ENCODE data around the gene C19orf47.
"Not testable (repeated sequence)": the region's sequence is repeated elsewhere in the genome, so short reads cannot be mapped to it uniquely, and the experiment has no call there.

Gene C19orf47

DNA sequence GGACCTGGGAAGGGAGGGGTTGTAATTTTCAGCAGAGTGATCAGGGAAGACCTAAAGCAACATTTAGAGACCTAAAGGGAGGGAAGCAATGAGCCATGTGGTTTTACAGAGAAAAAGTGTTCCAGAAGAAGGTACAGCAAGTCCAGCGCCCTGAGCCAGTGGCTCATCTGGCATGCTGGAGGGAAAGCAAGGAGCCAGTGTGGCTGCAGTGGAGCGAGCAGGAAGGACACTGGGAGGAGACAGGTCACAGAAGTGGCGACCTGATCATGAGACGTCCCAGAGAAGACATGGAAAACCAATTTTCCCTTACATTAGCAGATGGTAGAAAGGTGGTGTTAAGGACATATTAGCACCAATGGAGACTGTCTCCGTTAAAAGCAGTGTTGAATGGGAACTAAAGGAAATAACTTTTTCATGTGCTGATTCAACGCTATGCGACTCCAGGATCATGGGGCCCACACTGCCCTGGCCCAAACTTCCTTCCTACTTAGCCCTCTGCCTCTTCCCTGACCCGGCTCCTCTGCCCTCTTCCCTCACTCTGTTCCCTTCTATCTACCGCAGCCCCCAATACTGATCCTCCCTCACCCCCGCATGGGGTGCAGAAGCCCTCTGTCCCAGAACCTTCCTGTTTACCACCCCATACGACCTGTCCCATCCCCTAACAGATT lies 5.4 kb downstream of the C19orf47 start:
- DNase-seq: no peak

DNA sequence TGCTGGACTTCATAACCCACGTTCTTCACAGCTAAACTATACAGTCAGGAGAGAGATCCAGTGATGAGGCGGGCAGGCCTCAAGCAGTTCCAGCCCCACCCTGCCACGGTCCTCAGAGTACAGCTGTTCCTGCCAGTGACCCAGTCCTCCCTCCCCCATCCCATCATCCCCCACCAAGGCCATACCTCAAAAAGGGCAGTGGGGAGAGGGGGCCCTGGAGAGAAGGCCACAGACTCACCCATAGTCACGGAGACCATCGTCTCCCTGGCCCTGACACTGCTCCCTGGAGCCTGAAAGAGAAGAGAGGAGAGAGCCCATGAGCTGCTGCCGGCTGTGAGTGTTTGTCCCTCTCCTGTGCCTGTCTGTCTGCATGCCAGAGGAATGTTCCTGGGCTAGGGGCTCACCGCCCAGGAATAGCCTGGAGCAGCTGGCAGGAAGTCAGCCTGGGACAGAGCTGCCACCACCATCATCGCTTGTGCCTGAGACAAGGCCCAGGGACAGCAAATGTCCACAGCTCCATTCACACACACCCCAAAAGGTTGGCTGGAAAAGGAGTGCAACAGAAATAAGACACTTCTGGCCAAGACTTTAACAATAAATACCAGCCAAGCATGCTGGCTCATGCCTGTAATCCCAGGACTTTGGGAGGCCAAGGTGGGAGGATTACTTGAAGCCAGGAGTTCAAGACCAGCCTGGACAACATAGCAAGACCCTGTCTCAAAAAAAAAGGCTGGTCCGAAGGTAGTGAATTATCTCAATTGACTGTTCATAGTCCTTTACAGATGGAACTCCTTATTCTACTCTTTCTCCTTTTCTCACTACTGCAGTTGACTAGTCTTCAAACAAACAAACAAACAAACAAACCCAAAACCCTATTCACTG lies 6.4 kb downstream of the C19orf47 start:
- no peak for DNase-seq

DNA sequence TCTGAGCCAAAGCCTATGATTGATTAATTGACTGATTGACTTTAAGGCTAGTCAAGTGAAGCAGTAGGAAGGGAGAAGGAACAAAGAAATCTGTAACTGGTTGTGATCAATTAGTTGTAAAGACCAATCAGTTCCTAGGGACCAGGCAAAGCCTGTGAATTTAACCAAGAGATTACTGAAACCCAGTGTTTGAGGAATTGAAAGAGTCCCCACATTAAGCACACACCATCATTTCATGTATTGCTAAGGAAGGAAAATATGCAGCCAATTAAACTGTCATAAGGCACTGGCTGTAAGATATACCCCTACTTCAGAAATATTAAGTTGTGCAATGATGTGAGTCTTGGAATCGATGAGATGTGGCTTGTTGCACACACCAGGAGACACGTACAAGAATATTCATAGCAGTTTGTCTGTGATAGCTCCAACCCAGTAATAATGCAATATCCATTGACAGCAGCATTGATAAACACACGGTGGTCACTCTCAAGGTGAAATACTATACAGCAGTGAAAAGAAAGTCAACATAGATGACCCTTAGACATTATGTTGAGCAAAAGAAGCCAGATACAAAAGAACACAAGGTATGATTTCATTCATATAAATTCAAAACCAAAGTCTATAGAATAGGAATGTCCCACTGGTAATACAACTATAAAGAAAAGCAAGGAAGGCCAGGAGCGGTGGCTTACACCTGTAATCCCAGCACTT lies 9.0 kb downstream of the C19orf47 start:
- no peak for DNase-seq

DNA sequence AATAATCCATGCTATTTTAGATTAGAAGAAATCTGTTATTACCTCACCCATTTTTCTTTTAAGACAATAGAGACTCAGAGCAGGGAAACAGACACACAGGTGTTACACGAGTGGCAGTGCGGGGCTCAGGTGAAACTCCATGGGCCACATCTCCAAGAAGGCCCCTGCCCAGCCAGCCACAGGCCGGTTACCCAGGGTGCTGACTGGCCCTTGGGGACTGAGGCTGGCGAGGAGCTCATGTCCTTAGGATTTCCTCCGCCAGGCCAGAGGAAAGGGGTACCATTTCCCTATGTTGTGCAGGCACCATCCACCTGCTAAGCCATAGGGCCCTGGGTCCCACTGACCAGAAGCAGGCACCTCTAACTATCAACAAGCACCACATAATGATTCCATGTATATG lies 10.6 kb downstream of the C19orf47 start:
- no peak for DNase-seq

DNA sequence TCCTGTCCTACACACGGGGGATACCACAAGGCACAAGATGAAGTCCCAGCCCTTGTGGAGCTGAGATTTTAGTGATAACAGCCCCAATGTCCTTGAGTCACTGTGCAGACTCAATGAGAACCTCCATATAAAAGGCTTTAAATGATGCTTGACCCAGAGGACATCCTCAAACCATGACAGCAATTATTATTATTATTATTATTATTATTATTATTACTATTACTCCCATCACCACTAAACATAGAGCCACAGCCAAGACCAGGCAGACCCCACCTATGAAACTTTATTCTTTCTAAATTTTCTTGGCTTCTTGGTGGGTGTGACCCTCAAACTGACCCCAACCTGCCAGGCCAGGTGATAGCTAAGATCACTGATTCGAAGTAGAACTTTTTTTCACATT lies 11.1 kb downstream of the C19orf47 start:
- no peak for DNase-seq

DNA sequence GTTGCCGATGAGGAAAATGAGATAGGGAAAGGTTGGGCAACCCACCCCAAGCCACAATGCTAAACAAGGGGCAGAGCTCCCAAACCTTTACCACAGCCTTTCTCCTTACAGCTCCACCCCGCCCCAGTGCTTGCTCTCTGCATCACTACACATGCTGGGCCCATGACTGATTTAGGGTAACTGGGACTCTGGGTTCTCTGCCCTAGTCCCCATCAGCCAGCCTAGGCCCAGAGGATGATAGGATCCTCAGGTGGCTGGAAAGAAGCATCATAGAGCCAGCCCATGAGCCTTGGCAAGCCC lies 11.6 kb downstream of the C19orf47 start:
- no peak for DNase-seq

DNA sequence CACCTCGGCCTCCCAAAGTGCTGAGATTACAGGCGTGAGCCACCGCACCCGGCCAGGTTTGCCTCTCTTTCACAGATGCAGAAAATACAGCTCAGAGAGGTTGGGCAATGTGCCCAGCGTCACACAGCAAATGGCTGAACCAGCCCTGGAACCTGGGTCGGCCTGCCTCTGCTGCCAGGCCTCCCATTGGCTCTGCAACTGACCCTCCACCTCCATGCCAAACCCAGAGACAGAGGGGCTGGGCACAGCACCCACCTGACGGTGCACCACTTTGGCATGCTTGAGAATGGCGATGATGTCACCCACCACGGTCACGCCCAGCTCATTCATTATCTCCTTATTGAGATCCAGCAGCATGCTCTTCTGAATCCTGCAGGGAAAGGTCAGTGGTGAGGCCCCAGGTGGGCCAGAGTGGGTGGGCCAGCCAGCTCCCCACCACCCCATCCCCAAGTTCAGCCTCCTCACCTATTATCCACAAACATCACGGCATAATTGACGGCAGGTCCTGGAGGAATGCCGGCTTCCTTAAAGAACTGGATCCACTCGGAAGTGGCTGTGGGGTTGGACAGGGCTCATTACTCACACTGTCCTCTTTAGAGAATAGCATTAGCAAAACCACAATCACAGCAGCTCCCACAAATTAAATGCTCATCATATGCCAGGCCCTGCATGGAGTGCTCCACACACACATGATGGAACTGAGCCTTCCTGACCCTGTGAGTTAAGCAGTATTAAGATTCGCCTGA lies 12.2 kb downstream of the C19orf47 start:
- no peak for DNase-seq

DNA sequence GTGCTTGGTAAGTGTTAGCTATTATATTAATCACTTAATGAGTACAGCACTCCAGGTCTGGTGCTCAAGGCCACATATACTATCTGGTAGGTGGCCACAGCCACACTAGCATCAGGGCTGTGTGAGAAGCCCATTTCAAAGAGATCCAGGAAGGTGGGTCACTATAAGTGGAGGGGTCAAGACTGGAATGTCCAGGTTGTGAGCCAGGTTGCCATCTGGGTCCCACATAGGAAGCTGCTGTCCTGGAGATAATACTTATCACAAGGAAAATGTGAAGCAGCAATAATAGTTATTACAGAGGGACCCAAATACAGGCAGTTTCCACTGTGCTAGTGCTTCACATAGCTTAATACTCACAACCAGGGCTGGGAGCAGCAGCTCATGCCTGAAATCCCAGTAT lies 13.1 kb downstream of the C19orf47 start:
- DNase-seq: no peak

DNA sequence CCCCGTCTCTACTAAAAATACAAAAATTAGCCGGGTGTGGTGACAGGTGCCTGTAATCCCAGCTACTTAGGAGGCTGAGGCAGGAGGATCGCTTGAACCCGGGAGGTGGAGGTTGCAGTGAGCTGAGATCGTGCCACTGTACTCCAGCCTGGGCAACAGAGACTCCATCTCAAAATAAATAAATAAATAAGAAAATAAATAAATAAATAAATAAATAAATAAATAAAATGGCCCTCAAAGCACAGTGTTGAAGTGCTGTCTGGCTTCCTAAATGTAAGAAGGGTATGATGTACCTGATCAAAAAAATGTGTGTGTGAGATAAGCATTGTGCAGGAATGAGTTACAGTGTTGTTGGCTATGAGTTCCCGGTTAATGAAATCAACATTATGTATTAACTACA lies 15.1 kb downstream of the C19orf47 start:
- not testable (repeated sequence) for DNase-seq

DNA sequence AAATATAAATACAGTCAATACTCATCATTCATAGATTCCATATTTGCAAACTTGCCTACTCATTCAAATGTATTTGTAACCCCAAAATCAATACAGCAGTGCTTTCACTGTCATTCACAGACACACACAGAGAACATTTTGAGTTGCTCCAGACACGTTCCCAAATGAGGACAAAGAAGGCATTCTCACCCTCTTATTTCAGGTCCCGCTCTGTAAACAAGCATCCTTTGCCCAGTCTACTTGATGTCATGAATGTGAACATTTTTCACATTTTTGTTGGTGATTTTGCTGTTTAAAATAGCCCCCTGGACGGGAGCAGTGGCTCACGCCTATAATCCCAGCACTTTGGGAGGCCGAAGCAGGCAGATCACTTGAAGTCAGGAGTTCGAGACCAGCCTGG lies 15.5 kb downstream of the C19orf47 start:
- DNase-seq: no peak

DNA sequence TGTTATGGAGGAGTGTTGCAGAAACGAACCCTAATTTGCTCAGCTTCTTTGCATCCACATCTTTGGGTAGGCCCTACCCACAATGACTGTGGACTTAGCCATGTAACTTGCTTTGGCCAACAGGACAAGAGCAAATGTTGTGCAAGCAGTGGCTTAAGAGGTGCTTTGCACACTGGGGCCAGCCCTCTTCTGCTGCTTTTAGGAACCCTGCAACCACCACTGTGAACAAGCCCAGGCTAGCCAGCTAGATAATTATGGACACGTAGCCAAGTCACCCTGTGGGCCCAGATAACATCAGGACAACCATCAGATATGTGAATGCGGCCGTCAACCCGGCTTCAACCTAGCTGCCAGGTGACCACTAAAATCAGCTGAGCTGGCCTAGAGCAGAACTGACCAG lies 17.1 kb downstream of the C19orf47 start:
- DNase-seq: no peak

DNA sequence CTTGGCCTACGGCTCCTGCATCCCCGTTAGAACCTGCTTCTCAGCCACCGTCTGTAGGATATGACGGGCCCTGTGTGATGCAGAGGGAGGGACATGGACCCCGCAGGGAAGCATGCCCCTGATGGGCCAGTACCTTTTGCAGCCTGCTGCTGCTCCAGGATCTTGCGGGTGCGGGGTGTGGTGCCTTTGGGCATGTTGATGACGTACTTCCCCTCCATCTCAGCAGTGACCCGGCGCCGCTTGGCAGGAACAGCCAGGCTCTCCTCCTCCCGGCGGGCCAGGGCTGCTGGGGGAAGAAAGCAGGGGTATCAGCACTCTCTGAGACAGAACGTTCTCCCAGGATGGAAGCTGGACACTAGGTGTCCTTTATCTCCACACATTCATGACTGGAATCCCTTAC lies 22.0 kb downstream of the C19orf47 start:
- DNase-seq: no peak

DNA sequence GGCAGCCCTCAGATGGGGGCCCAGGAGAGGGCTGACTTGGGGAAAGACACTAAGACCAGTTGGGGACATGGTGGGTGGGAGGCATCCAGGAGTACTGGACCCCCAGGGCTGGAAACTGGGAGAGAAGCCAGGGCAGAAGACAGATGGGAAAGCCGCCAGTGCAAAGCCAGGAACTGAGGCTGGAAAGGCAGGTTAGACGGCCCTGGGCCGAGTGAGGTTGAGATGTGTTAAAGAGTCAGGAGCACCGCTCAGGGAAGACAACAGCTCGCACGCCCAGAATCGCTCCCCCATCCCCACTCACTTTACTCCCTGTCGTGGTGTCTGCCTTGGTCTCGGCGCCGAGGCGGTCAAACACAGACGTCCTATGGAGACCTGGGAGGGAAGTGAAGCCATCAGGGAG lies 24.5 kb downstream of the C19orf47 start:
- no peak for DNase-seq

DNA sequence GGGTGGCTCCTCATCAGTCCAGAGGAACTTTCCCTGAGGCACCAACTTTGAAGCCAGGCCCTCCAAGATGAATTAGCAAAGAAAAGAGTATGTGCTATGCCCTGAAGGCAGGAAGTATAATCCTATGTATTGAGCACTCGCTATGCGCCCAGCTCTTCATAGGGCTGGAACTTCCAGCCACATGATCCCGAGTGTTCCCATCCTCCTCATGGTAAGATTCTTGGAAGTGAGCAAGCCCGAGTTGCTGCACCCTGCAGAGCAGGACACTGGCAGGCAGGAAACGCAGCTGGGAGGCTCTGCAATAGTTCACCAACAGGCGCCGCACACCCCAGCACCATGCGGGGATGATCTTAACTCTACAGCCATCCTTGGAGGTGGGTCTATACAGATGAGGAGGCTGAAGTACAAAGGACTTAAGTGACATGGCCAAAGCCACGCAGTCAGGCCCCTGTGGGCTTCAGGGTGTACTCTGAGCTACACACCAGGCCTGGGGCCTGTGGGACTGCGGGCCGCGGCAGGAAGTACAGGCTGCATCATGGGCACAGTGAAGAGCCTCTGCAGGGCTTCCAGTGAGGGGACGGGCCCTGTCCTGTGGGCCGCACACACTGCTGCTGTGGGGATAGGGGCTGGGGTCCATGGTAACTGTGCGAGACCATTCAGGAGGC lies 25.1 kb downstream of the C19orf47 start:
- no peak for DNase-seq

DNA sequence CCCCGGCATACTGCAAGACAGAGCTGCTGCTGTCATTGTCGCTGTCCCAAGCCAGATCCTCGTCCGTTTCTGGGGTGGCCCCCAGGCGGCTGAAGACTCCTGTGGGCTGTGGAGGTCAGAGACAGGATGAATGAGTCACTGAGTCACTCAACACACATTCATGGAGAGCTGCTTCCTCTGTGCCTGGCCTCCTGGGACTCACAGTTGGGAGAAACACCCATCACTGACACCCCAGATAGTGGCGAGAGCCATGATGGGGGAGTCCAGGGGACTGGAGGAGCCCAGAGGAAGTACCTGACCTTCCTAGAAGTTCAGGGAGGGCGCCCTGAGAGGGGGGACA lies 26.0 kb downstream of the C19orf47 start:
- DNase-seq: no peak

DNA sequence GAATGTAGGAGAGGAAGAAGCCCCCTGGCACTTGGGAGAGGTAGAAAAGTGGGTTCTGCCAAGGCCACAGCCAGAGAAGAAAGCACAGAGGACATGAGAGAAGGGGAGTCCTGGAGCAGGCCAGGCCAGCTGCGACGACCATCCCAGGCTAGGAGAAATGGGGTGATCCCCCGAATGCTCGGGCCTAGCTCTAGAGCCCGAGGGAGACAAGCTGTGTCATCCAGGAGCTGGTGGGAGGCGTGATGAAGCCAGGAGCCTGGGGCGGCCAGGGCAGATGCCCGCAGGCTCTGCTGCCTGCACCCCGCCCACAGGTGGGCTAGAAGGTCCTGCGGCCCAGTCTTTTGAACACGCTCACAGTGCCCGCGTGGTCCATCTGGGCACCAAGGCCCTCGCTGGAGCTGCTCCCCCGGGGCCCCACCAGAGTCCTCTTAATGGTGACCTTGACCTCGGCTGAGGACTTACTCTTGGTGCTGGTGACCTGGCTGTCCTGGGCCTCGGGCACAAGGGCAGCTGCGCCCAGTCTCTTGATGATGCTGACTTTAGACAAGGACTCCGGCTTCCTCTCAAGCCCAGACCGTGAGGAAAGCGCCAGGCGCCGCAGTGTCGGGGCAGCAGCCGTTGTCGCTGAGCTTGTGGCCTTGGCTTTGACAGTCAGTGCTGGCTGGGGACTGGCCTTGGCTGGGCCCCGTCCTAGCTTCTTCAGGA lies 26.5 kb downstream of the C19orf47 start:
- DNase-seq: no peak

DNA sequence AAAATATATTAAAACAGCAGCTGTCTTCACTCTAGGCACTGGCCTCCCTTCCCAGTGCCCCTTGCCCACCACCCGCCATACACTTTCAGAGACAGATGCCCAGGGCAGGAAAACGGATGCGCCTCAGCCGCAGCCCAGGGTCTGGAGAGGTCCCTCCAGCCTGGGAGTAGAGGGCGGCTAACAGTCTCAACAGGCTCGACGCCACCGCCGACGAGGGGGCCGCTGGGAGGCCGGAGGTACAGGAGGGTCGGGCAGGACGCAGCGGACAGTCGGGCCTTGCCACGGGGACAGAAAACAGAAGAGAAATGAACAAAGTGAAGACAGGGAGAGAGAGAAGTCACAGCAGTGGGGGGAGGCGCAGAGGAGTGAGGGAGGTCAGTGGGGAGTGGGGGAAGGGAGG lies 27.1 kb downstream of the C19orf47 start:
- no peak for DNase-seq

DNA sequence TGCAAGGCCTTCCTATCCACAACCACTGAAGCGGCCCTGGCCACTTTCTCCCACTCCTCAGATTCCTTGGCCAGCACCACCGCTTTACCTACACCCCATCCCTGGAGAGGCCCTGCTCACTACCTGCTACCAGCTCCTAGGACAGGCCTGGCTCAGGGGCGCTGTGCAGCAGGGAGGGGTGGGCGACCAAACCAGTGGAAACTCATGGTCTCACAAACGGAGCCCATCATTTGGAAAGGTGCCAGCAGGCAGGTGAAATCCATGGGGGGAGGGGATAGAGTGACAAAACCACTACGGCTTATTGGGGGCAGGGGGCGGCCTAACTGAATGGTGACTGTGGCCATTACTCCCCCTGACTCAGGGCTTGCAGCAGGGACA lies 27.6 kb downstream of the C19orf47 start:
- DNase-seq: no peak

DNA sequence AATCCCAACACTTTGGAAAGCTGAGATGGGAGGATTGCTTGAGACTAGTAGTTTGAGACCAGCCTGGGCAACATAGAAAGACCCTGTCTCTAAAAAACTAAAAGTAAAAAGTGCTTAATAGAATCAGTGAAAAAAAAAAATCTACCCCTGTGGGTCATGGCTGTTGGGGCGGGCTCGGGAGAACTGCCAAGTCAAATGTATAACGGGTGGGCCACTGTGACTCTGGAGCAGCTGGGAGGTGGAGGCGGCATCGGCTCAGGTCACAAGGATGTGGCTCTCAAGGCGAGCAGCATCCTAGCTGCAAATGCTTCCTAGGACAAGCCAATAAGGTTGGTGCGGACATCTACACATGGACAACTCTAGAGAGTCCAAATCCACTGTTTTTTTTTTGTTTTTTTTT lies 30.9 kb downstream of the C19orf47 start:
- DNase-seq: no peak

DNA sequence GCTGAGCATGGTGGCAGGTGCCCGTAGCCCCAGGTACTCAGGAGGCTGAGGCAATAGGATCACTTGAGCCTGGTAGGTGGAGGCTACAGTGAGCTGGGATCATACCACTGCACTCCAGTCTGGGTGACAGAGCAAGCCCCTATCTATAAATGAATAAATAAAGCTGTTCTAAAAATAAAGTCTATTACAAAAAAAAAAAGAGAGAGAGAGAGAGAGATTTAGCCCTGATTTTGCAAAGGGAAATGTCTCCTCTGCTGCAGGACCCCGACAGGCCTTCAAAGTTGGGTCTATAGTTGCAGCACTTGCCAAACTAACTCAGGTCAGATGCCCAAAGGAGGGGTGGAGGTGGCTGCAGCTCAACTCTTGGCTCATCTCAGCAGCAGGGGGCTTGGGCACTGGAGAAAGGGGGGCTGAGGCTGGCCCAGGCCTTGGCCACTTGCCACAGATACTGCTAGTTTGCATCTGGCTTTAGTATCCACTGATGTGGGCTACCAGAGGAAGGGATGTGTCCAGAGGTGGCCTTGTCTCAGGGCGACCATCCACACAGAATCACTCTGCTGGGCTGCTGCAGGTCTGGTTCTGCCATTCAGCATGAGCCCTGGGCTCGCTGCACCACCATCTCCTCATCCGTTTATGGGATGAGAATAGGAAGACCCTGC lies 32.3 kb downstream of the C19orf47 start:
- no peak for DNase-seq

DNA sequence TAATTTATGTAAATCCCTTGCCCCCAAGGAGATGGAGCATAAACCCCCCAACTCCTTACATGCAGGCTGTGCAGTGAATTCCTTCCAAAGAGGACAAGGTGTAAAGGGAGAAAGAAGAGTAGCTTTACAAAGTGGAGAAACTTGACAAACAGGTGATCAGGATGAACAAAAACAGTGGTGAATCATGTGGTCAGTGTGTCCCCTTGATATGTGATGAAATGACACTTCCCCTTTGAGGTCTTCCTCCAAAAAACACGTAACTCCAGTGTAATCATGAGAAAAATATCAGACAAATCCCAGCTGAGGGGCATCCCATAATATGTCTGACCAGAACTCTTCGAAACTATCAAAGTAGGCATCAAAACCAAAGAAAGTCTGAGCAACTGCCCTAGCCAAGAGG lies 33.5 kb downstream of the C19orf47 start:
- DNase-seq: no peak
